ENCODE data around the gene HDAC5.
"Not testable (repeated sequence)": the region's sequence is repeated elsewhere in the genome, so short reads cannot be mapped to it uniquely, and the experiment has no call there.

The HDAC5 gene

DNA sequence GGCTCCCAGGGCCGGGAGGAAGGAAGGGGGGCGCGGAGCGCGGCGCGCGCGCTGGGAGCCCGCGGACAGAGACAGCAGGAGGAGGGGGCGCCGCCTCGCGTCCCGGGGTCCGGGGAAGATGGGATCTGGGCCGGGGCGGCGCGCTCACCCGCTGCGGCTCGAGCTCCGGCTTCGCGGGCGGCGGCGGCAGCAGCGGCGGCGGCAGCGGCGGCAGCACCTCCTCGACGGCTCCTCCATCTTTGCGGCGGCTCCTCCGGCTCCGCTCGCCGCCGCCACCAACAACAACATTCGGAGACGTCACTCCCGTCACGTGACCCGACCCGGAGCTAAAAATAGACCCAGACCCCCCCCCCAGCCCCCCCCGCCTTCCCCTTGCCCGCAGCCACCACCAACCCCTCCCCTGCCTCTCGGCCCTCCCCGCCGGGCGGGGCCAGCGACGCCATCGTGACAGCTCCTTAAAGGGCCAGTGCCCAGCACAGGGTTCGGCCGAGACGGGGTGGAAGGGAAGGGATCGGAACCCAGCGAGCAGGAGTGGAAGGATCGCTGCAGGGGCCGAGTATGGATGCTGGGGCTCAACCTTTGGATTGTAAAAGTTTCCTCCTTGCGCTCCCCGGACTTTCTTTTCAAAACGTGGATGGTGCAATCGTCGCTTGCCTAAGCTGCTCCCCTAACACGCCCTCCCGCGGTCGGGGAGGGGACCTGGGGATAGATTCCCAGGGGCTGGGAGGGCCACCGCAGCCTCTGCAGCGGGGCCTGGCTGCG, at the start of gene HDAC5:
Gene HDAC5 (minus strand): TSS at position 286 of the 762 bp plus-strand sequence. CDS start 6,126 bp downstream, outside the sequence.
- peak within 1 kb of the TSS; percentile 75 for H3K4me3 ChIP-seq (ENCODE audit: low read depth, low read length)

DNA sequence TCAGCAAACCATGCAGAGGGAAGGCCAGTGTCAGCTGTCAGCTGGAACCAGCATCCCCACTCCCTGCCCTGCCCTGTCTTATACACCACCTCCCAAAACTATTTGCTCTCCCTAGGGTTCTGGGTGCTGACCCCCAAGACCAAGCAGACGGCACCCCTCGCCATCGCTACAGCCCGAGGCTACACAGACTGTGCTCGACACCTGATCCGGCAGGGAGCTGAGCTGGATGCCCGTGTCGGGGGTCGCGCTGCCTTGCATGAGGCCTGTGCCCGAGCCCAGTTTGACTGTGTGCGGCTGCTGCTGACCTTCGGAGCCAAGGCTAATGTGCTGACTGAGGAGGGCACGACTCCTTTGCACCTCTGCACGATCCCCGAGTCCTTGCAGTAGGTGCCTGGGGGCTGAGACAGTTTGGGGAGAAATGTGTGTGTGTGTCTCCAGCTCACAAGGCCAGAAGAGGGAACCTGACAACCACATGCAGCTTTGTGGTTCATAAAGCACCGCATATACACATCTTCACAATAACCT, 48.6 kb upstream of the HDAC5 start:
- no peak overlapping the region for H3K4me3 ChIP-seq (ENCODE audit: low read depth, low read length)

DNA sequence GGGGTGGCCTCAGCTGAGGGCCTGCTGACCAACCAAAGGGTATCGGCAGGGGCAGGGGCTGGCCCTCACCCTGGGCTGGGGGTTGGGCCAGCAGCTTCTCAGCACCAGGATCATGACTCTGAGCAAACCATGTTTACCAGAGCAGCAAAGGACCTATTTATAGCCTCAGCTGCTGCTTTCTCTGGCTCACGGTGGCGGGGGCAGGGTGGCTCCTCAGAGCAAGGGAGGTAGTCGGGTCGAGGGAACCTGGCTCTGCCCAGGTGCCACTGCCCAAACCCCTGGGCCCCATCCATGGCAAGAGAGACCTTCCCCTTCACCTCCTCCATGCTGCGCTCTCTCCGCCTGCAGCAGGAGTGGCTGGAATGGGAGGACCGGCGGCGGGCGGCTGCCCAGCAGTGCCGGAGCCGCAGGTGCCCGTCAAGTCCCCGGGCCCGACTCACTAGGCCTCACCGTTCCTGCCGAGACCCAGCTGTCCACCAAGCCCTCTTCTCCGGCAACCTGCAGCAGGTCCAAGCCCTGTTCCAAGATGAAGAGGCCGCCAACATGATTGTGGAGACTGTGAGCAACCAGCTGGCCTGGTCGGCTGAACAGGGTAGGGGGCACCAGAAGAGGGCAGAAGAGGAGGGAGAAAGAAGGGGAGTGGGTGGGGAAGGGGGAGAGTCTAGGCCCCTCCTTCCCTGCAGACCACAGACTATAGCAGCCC, 47.2 kb upstream of the HDAC5 start, which contains the start of gene ASB16:
Gene ASB16 (plus strand): TSS at position 206 of the 703 bp plus-strand sequence. CDS start 86 bp downstream, at position 292.
- H3K4me3 ChIP-seq (ENCODE audit: low read depth, low read length), result no peak within 1 kb of the TSS

DNA sequence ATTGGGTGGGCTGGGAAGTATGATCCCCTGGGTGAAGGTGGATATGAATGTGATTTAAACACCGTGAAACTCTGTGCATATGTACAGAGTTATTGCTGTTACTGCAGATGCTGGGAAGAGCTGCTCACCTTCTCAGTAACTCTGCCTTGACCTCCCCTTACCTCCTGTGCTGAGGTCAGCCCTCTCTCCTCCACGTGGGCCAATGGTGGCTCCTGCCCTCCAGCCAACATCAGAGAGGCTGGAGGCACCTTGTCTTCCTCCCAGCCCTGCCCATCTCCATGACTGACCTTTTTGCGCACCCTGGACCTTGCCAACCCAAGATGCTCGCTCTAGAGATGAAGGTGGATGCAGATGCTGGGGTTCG, 46.7 kb upstream of the HDAC5 start:
- H3K4me3 ChIP-seq (ENCODE audit: low read depth, low read length), result no peak overlapping the region

DNA sequence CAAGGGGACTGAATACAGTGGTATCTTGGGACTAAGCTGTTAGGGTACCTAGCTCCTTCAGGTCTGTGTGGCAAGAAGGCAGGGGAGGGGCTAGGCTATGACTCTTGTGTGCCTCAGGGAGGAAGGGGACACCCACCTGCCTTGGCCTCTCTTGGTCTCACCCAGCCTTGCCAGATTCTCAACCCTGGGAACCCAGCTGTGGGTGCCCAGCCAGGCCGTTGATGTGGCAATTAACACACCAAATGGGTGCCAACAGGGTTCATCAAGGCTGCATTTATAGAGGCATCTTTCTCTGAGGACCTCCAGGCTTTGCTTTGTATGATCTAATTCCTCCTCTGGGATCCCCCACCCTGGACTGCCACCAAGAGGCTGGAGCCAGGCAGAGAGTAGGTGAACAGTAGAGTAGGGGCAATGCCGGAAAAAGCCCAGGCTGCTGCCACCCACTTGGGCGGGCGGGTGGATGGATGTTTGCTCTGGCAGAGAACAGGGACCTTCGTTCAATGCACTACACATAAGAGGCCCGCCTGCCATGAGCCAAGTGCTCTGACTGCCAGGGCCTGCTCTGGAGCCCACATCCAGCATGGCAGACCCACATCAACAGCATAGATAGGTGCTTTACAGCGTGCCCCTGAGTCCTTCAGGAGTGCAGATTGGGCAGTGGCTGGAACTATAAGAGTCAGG, 43.9 kb upstream of the HDAC5 start:
- no peak overlapping the region for H3K4me3 ChIP-seq (ENCODE audit: low read depth, low read length)

DNA sequence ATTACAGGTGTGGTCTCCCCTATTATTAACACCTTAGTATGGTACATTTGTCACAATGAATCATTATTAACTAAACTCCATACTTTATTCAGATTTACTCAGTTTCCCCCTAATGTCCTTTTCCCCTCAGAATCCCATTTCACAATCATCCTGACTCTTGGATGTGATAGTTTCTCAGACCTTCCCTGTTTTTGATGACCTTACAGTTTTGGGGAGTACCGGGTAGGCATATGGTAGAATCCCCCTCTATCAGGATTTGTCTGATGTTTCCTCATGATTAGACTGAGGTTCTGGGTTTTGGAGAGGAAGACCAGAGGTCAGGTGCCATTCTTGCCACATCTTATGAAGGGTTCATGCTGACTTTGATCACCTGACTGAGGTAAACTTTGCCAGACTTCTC, 41.0 kb upstream of the HDAC5 start:
- H3K4me3 ChIP-seq (ENCODE audit: low read depth, low read length), result no peak overlapping the region

DNA sequence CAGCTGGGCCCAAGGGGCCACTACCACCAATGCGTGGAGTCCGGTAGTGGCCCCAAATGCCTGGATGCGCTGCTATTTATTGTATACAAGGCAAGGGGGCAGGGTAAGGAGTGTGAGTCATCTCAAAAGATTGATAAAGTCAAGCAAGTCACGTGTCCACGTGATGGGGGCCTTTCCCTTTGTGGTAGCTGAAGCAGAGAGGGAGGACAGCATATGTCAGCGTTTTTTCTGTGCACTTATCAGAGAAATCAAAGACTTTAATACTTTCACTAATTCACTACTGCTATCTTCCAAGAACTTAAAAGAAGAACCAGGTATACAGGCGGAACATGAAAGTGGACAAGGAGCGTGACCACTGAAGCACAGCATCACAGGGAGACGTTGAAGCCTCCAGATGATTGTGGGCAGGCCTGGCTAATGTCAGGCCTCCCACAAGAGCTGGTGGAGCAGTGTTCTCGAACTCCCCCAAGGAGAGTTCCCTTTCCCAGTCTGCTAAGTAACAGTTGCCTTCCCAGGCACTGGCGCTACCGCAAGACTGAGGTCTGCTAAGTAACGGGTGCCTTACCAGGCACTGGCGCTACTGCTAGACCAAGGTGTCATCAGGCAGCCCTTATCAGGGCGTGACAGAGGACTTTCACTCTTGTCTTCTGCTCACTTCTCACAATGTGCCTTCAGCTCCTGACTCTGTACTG, 36.2 kb upstream of the HDAC5 start:
- H3K4me3 ChIP-seq (ENCODE audit: low read depth, low read length), result no peak overlapping the region

DNA sequence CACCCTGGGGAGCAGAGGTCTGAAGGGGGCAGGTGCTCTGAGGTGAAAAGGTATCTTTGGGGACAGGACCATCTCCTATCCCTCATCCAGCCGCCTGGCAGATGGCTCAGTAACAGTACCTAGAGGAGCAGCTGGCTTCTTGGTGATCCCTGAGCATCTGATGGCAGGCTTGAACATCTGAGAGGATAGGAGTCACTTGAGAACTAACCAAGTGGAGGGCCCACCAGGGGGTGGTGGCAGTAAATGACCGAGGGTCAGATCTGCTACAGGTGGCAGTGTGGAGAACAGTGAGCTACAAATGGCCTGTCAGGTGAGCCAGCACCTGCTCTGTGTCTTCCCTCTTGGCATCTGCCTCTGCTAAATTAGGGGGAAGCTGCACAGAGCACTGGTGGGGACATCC, 32.0 kb upstream of the HDAC5 start:
- no peak overlapping the region for H3K4me3 ChIP-seq (ENCODE audit: low read depth, low read length)

DNA sequence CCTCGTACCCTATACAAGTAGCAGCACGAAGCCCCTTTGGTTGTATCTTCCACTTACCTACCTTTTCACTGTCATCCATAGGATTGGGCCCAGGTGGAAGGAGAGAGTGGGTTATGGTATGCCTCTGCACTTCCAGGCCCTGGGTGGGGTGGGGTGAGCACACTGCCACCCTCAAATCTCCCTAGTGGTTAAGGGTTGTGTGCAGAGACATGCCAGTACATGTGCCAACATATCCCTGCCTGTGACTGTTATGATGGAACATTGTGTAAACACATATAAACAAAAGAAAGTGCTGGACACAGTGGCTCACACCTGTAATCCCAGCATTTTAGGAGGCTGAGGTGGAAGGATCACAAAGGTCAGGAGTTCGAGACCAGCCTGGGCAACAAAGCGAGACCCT, 29.4 kb upstream of the HDAC5 start:
- H3K4me3 ChIP-seq (ENCODE audit: low read depth, low read length), result no peak overlapping the region

DNA sequence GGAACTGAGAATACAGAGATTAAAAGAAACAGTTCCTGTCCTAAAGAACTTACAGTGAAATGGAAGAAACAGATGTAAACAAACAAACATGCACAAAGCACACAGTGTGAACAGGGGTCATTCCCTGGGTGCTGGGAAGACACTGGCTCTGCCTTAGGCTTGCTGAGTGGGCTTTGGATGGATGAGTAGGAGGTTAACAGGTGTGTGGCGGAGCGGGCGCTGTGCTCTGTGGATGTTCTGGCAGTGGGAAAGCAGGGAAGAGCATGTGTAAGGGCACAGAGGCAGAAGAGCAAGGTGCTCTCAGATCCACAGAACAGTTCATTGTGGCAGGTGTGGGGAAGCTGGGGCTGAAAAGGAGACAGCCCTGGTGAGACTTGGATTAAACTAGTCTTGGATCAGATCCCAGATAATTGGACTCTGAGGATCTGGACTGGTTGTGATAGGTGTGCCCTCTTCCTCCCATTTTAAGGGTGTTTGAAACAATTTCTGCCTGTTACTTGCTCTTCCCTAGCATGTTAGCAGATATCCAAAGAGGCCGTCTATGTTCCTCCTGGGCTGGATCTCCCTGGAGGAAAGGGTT, 26.4 kb upstream of the HDAC5 start:
- H3K4me3 ChIP-seq (ENCODE audit: low read depth, low read length), result no peak overlapping the region

DNA sequence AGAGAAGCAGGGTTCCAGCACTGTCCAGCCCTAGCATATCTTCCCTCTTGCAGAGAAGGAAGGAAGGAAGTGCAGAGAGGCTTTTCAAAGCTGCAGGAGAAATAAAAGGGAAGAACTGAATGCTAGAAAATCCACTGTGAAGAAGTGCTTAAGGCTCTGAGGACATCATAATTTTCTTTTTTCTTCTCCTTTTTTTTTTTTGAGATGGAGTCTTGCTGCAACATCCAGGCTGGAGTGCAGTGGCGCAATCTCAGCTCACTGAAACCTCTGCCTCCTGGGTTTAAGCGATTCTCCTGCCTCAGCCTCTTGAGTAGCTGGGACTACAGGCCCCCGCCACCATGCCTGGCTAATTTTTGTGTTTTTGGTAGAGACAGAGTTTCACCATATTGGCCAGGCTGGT, 25.6 kb upstream of the HDAC5 start:
- H3K4me3 ChIP-seq (ENCODE audit: low read depth, low read length), result not testable (repeated sequence)

DNA sequence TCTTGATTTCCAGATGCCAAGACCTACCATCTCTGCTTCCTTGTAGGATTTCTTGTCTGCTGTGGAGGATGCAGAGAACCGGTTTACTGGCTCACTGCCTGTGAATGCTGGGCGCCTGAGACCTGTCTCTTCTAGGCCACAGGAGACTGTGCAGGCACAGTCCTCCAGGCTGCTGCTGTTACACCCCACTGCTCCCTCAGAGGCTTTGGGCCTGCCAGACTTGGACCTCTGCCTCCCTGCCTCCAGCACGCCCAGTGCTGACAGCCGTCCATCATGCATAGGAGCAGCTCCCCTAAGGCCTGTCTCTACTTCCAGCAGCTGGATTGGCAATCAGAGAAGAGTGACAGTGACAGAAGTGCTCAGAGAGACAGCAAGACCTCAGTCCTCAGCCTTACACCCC, 24.4 kb upstream of the HDAC5 start:
- H3K4me3 ChIP-seq (ENCODE audit: low read depth, low read length), result no peak overlapping the region

DNA sequence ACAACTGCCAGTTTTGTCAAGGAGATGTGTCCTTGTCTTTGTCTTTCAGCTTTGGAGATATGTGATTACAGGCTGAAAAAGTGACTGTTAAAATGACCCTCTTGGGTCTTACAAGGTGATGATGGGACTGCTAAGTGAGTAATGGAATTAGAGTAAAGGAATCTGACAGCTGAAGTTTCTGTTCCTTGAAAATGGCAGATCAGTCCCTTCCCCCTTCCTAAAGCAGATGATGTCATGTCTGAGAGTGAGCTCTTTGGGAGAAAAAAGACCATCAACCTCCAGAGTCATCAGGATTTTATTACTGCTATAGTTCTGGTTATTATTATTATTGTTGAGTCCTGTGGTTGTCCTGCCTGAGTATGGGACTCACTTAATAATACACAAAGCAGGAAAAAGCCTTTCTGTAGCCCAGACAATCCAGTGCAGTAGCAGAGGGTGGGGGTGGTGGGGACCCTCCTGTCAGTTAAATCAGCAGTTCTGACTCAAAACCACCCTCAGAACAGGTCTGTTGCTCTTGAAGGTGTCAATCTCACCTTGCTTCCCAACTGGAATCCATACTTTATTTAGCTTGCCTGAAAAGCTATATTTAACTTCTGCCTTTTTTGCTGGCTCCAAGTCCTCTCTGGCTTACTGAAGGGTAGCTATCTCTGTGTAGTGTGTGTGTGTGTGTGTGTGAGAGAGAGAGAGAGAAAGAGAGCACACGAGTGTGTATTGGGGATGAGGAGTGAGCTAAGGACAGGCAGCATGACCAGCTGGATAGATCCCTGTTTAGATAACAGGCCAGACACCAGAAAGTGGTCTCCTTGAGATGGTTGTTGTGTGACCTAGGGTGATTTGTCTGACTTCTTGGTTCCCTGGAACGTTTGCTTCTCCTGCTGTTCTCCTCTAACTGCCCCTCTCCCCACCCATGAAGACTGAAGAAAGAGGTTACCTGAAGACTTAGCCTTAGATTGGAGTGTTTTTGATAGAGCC, 23.2 kb upstream of the HDAC5 start:
- H3K4me3 ChIP-seq (ENCODE audit: low read depth, low read length), result no peak overlapping the region

DNA sequence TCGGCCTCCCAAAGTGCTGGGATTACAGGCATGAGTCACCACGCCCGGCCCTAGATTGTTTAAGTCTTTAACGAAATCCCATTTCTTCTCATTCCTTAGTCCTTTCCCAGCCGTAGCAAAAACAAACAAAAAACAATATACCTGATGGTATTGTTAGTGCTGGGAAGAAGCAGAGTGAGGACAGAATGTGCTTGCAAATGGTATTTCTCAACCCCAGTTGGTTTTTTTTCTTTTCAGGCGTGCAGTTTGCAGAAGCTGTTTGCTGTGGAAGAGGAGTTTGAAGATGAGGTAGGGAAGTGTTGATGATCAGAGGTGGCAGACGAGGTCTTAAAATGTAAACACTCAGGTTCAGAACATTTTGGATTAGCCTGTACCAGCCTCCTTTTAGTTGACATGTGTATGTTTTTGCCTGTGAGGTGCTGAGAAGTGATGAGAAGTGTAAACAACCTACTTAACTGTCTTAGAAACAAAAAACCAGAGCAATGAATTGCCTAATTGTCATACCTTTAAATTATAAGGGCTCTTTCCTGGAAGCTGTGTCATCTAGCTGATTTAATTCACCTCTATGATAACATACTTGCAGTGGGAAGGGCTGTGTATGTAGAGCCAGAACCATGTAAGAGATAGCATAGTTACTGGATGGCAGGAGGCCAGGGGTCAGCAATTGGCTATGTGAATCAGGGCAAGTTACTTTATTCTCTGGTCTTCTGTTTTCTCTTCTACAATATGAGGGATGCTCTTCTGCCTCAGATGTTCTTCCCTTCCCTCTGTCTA, 21.7 kb upstream of the HDAC5 start:
- no peak overlapping the region for H3K4me3 ChIP-seq (ENCODE audit: low read depth, low read length)

DNA sequence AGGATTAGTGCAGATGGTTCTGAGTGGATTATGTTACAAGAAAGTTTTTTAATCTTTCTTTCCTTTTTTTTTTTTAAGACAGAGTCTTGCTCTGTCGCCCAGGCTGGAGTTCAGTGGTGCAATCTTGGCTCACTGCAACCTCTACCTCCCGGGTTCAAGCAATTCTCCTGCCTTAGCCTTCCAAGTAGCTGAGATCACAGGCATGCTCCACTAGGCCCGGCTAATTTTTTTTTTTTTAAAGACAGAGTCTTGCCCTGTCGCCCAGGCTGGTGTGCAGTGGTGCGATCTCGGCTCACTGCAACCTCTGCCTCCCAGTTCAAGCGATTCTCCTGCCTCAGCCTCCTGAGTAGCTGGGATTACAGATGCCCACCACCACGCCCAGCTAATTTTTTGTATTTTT, 20.5 kb upstream of the HDAC5 start:
- H3K4me3 ChIP-seq (ENCODE audit: low read depth, low read length), result not testable (repeated sequence)

DNA sequence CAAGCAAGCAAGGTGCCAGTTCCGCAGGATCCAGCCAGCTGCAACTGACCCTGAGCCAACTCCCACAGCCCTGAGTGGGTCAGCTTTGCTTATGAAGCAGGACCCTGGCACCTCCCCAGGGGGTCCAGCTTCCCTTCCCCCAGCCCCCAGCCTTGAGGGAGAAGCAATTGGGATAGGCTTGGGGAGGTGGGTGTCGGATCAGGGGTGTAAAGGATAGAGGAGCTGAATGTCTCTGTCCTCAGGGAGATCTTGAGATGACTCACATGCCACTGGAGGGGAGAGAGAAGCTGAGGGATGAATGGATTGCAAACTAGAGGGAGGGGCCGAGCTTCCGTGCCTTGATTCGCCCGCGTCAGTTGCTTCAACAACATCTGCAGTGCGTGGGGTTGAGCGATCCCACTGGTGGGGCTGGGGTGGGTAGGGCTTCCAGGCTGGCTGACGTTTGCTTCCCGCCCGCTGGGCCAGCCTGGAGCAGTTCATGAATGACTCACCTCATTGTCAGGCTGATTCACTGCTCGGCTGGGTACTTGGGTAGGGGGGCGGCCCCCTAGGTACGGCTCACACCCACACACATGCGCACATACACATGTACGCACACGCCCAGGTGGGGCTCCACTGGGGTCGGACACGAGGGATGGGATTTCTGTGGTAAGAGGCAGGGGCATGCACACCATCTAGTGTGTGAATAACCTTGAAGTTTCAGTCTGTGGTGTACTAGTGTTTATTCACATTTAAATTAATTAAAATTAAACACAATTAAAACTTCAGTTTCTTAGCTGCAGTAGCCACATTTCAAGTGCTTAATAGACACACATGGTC, 14.7 kb upstream of the HDAC5 start:
- no peak overlapping the region for H3K4me3 ChIP-seq (ENCODE audit: low read depth, low read length)

DNA sequence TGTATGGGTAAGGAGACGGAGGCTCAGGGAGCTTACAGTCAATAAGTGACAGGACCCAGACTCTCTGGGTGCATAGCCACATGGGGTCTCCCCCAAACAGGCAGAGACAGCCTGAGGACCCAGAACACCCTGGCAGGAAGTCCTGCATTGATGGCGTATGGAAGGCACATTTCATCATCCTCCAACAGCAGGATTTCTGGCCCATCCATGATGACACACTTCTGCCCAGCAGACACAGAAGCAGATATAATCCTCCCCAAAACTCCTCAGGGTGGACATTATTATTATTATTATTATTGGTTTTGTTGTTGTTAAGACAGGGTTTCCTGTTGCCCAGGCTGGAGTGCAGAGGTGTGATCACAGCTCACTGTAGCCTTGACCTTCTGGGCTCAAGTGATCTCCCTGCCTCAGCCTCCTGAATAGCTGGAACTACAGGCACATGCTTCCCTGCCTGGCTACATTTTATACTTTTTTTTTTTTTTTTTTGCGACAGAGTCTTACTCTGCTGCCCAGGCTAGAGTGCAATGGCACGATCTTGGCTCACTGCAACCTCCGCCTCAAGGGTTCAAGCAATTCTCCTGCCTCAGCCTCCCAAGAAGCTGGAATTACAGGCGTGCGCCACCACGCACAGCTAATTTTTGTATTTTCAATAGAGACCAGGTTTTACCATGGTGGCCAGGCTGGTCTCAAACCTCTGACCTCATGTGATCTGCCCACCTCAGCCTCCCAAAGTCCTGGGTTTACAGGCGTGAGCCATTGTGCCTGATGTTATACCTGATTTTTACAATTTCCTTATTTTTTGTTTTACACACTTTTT, 11.5 kb upstream of the HDAC5 start:
- no peak overlapping the region for H3K4me3 ChIP-seq (ENCODE audit: low read depth, low read length)
